Kidney capillary endothelial cell (primary cell): Measurements from ENCODE around the gene EYA3.

ENCODE experiments used
- DNase-seq: peaks from one replicate; pipeline ENCODE4 v3.0.0-alpha.2; 2018; ENCODE audit warnings: low spot score

Gene EYA3, protein sequence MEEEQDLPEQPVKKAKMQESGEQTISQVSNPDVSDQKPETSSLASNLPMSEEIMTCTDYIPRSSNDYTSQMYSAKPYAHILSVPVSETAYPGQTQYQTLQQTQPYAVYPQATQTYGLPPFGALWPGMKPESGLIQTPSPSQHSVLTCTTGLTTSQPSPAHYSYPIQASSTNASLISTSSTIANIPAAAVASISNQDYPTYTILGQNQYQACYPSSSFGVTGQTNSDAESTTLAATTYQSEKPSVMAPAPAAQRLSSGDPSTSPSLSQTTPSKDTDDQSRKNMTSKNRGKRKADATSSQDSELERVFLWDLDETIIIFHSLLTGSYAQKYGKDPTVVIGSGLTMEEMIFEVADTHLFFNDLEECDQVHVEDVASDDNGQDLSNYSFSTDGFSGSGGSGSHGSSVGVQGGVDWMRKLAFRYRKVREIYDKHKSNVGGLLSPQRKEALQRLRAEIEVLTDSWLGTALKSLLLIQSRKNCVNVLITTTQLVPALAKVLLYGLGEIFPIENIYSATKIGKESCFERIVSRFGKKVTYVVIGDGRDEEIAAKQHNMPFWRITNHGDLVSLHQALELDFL

DNA sequence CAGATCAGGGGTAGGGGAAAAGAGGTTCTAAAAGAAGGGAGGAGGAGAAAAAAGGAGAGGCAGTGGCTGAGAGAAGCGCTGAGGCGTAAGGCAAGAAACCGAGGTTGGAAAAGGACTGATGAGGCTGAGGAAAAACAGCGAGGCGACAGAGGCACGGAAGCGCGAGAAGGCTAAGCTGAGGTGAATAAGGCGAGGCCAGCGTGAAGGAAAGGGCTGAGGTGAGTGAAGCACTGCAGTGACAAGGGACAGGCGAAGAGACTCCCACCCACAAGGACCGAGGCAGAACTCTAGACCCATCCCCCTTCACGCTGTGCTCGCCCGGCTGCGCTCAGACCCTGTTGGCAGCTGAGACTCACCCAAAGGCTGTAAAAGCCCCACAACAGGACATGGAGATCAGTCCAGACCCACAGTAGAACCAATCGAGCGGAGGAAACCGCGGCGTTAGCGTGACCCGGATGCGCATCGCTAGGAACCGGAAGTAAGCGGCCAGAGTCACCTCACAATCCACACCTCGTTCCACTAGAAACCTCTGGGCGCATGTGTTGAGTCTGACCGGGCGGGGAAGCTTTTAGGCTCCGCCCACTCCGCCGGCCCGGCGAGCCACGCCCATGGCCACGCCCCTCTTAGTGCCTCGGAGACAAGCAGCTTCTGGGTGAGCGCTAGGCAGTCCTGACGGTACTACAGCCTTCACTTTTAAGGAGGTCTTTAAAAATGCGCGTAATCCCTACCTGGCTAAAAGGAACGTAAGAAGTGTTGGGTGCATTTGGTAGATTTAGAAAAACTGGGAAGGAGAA, at the start of gene EYA3:
Gene EYA3, minus strand, starts transcription at position 443 of the 794 bp plus-strand sequence. CDS start 30,584 bp downstream, outside the sequence.
- DNase-seq: peak; percentile 98

DNA sequence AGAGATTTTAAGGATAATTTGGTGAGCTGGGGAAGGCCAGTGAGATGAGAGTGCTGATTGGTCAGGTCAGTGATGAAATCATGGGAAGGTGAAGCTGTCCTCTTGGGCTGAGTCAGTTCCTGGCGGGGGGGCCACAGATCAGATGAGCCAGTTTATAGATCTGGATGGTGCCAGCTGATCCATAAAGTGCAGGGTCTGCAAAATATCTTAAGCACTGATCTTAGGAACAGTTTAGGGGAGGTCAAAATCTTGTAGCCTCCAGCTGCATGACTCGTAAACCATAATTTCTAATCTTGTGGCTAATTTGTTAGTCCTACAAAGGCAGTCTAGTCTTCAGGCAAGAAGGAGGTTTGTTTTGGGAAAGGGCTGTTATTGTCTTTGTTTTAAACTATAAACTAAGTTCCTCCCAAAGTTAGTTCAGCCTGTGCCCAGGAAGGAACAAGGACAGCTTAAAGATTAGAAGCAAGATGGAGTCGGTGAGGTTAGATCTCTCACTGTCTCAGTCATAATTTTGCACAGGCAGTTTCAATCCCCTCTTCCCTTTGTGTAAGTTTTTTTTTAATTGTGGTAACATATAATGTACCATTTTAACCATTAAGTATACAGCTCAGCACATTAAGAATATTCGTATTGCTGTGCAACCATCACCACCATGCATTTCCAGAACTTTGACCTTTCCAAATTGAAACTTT, 48.7 kb upstream of the EYA3 start:
- no peak for DNase-seq

DNA sequence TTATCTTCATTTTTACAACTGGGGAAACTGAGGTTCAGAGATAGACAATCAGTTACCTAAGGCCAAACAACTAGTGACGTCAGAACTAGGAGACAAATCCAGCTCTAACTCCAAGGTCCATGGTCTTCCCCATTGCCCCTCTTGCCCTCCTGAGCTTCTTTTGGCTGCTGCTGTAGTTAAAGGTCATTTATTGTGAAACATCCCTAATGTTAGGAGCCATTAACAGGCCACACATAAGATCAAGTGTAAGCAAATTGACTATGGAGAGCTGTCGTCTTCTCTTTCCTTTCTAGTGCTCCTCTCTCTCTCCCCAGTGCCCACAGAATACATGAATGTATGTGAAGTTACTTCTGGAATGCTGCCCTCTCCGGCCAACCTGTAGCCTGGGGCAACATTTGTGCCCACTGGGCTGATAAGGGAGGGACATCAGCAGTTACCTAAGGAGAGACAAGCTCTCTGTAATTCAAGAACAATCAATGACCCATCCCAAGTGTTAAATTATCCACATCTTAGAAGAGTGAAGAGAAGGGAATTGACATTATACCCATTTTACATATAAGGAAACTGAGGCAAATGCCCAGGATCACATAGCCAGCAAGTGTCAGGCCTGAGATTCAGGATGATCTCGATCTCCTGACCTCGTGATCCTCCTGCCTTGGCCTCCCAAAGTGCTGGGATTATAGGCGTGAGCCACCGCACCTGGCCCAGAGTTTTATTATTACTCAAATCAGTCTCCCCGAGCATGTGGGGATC, 47.9 kb upstream of the EYA3 start:
- DNase-seq: no peak

DNA sequence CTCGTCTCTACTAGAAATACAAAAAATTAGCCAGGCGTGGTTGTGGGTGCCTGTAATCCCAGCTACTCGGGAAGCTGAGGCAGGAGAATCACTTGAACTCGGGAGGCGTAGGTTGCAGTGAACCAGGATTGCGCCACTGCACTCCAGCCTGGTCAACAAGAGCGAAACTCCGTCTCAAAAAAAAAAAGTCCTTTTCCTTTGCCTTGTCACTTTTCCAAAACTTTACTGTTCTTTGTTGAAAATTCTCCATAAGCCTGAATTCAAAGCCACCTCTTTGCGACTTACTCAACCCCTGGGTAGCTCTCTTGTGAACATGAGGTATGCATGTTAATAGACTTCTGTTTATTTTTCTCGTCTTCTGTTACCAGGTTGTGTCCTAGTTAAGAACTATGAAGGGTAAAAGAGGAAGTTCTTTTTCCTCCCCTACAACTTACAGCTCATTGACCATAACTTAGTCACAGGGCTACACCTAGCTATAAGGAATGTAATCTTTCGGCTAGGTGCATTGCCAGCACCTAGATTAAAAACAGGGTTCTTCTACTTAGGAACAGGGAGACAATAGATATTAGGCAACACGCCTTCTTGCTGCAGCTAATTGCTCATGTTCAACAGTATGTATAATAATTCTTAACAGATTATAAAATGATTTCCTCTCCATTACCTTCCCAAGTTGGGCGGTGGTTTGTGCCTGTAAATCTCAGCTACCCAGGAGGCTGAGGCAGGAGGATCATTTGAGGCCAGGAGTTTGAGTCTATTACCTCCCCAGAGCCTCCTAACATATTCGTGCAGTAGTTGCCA, 47.2 kb upstream of the EYA3 start:
- DNase-seq: no peak

DNA sequence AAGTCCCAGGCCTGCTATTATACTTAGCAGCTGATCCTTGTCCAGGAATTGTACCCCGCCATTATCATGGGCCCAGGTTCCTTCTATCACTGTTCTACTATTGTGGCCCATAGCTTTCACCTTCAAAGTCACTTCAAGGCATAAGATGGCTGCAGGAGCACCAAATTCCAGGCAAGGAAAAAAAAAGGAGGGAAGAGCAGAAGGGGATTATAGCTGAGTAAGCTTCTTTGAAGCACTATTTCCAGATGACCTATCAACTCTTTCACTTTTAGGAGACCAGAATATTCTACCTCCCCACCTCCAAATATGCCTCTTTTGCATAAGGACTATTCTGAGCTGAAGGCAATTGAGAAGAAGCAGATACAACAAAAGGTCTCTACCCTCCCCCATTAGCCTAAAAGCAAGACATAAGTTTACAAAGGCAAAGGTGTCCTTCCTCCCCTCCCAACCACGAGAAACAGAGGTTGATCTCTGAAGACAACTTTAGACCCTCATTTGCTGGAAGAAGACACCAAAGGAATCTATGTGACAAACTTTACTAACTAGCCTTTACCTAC, 46.3 kb upstream of the EYA3 start:
- DNase-seq: no peak

DNA sequence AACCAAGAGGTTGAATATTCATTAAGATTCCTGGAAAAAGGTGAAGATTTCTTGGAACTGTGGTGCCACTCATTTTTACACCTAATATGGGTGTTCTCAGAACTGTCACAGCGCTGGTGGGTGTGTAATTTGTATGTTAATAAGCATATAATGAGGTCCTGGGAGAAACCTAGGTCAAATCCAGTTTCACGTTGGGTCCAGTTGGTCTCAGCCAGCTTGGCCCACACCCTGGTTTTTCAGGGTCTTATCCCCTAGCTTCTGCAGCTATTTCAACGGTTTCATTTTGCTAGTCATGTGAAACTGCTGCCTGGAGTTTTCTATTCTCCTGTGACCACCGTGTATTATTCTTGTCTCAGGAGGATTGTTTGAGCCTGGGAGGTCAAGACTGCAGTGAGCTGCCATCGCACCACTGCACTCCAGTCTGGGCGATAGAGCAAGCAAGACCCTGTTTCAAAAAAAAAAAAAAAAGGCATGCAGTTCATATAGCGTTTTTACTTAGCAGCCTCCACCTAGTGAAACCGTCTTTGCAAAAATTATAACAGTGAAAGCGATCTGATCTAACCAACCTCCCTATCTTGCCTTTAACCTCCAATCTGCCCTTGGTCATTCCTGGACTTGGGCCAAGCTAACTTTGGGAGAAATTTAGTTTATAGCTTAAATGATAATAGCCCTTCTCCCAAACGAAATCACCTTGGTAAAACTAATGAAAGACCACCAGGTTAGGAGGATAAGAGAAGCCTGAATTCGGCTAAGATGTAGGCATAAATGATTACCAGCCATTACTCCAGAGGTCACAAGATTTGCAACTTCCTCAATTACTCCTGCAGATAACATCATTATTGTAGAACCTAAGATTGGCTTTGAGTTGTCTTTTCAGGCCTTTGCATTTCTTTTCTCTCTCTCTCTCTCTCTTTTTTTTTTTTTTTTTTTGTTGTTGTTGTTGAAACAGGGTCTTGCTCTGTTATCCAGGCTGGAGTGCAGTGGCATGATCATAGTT, 44.1 kb upstream of the EYA3 start:
- no peak for DNase-seq

DNA sequence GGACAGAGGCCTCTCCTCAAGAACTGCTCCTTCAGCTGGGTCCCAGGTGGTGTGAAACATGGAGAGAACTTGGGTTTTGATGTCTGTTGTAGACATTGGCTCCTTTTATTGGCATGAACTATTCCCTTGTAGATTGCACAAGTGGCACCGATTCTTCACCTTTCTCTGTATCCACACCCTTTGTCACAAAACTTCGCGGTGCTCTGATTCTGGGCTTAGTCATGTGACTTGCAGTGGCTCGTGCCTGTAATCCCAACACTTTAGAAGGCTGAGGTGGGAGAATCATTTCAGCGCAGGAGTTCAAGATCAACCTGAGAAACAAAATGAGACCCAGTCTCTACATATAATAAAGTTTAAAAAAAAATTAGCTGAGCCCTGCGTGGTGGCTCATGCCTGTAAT, 42.5 kb upstream of the EYA3 start:
- DNase-seq: no peak

DNA sequence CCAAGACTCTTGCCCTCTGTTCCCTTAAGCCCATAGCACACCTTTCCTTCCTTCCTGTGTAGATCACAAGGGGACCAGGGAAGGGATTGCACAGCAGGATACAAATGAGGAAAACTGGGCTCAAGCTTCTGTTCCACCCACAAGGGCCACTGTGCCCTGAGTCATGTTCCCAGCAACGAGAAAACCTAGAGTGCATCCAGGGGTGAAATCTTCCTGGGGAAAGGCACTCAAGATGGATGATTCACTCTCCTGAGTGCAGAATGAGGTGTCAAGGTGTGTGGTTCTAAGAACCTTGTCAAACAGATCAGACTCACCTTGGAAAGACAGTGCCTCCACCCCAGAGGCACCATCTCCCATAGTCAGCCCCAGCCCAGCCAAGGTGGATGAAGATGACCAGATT, 40.7 kb upstream of the EYA3 start:
- DNase-seq: no peak

DNA sequence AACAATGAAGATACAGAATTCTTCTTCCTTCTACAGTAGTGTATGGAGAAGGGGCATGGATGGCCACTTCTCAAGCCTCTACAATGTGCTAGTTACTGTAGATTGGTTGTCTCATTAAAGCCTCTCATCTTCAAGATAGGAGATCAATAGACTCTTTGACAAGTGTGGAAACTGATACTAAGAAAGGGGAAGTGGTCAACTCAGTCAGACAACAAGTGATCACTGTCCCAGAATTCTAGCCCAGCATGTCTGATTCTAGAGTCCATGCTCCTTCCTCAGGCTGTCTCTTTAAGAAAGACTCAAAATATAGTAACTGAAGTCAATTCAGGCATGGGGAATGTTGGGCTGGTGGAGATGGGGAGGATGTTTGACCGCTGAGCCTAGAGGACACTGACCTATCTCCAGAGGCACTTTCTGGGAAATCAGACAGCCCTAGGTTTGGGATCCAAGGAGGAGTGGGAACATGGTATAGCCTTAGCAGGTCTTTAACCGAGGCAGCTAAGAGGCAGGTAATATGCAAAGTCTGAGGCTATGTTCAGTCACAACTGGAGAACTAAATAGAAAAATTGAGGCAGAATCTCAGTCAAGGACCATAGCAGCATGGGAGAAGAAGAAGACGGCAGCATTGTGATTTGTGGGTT, 39.3 kb upstream of the EYA3 start:
- no peak for DNase-seq

DNA sequence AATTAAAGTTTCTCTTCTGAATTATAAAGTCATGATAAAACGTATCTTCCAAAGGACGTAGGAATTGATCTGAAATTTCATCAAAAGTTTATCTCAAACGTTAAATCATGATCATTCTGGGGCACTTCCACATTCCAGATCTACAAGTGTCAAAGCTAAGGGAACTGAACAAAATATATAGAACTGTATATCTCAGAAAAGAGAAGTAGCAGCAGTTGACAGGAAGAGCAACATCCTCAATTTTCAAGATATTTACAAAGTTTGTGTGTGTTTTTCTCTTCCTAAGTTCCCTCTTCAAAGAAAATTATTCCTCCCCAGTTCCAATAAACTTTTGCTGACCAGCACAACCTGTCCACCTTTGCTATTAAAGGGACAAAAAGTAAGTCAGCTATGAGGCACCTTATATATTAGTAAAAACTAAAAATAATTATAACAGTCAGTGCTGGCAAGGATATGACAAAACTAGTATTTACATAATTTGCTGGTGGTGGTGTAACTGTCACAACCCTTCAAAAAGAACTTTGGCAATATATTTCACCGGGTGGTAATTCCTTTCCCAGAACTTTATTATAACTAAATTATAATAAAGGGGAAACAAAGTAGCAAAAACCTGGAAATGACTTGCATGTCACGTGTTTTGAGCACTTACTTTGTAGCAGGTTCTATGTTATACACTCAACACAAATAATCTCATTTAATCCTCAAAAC, 38.5 kb upstream of the EYA3 start:
- DNase-seq: no peak

DNA sequence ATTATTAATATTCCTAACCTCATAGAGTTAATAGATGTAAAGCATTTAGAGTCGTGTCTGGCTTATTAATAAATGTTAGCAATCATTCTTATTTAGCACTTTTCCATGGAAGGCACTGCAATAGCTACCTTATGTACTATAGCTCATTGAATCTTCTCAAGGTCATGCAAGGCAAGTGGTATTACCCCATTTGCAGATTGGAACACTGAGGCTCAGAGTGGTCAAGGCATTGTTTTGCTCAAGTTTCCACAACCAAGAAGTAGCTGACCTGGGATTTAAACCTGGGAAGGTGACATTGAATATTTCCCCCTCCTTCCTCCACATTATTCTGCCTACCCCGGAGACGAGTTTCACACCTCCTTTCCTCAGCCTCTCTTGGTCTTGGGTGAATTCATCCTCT, 37.8 kb upstream of the EYA3 start:
- no peak for DNase-seq

DNA sequence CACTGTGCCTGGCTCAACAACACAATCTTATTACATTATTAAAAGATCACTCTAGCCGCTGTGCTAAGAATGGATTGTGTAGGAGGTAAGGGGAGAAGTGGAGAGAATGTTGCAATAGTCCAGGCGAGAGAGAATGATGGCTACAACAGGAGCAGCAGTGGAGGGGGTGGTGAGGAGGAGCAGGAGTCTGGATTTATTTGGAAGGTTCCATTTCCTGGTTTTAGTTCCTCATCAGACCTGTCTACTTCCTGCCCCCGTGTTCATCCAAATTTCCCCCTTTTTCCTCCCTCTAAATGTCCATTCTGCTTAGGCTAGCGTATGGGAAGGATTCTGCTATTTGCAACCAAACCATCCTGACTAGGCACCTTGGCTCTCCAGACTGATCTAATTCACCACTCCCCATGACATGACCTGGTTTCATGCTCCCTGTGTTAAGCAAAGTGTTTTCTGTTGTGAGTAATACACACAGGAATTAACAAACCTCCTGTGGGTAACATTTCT, 35.1 kb upstream of the EYA3 start:
- no peak for DNase-seq

DNA sequence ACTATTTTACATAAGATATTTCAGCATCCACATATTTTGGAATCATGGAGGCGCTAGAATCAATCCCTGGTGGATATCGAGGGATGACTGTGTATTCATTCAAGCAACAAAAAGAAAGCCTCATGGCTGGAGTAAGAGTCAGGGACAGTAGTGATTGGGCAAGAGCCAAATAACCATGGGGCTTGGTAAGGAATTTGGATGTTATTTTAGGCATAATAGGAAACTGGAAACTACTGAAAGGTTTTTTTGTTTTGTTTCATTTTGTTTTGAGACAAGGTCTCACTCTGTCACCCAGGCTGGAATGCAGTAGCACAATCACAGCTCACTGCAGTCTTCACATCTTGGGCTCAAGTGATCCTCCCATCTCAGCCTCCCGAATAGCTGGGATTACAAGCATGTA, 33.8 kb upstream of the EYA3 start:
- DNase-seq: no peak

DNA sequence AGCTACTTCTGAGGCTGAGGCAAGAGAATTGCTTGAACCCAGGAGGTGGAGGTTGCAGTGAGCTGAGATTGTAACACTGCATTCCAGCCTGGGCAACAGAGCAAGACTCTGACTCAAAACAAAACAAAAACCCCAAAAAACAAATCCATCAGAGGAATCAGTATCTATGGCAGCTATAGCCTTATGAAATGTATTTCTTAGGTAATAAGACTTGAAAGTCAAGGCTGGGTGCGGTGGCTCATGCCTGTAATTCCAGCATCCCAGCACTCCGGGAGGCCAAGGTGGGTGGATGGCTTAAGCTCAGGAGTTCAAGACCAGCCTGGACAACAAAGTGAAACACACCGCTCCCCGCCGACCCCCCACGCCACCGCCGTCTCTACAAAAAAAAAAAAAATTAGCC, 31.1 kb upstream of the EYA3 start:
- DNase-seq: no peak

DNA sequence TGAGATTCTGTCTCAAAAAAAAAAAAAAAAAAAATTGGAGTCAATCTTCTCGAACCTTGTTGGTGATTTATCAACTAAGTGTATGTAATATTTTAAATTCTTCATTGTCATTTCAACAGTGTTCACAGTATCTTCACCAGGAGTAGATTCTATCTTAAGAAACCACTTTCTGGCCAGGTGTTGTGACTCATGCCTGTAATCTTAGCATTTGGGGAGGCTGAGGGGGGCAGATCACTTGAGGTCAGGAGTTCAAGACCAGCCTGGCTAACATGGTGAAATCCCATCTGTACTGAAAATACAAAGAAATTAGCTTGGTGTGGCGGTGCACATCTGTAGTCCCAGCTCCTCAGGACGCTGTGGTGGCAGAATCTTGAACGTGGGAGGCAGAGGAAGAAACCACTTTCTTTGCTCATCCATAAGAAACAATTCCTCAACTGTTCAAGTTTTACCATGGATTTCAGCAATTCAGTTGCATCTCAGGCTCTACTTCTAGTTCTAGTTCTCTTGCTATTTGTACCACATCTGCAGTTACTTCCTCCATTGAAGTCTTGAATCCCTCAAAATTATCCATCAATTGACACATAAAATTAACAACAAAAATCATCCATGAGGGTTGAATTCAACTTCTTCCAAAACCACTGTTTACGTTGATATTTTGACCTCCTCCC, 30.4 kb upstream of the EYA3 start:
- no peak for DNase-seq

DNA sequence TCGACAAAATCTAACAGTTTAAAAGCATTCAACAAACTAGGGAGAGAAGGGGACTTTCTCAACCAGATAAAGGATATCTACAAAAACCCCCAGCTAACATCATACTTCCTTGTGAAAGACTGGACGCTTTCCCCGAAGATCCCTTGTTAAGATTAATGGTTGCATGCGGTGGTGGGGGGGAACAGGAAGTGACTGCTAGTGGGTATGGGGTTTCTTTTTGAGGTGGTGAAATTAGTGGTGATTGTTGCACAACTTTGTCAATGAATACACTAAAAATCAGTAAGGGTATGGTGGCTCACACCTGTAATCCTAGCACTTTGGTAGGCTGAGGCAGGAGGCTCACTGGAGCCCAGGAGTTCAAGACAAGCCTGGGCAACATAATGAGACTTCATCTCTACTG, 26.9 kb upstream of the EYA3 start:
- DNase-seq: no peak

DNA sequence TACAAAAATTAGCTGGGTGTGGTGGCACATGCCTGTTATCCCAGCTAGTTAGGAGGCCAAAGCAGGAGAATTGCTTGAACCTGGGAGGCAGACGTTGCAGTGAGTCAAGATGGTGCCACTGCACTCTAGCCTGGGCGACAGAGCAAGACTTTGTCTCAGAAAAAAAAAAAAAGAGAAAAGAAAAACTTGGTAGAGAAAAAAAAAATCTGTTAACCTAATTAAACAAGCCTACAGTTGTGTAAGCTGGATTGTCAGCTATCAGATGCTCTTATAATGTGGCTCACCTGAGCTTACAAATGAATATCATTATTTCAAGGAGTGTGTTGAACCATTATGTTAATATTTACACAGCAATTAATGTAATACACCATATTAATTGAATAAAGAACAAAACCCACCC, 26.4 kb upstream of the EYA3 start:
- DNase-seq: no peak

DNA sequence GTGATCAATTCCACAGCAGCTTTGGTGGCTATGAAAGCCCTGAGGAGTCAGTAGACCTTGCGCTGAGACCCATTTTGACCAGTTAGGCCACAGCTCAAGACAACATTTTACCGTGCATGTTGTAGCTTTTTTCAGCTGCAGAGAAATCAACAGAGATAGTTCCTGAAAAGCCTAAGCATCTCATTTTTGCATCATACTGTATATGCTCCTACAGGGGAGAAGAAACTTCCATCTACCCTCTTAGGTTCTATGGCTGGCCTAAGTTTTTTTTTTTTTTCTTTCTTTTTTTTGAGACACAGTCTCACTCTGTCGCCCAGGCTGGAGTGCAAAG, 24.8 kb upstream of the EYA3 start:
- no peak for DNase-seq
